Neuronal stem cell (in vitro differentiated cells): ENCODE data around the gene SCRG1.

Experiments
- DNase-seq: peaks from one replicate; pipeline ENCODE4 v3.0.0-alpha.2; 2013; ENCODE audit warnings: low spot score
- H2AFZ ChIP-seq: one replicate; pipeline ENCODE4 v1.6.1; 2013; ENCODE audit warnings: mild to moderate bottlenecking, low read length, inconsistent platforms
- H2AK5ac ChIP-seq: 2 replicates; pipeline ENCODE4 v1.6.1; 2013; ENCODE audit warnings: low read depth, mild to moderate bottlenecking, inconsistent platforms, low read length, moderate library complexity, mixed read lengths
- H2BK120ac ChIP-seq: 2 replicates; pipeline ENCODE4 v1.6.1; 2013; ENCODE audit warnings: low read depth, mild to moderate bottlenecking, inconsistent platforms, low read length, moderate library complexity, mixed read lengths
- H2BK12ac ChIP-seq: one replicate; pipeline ENCODE4 v1.6.1; 2013; ENCODE audit warnings: low read length, inconsistent platforms
- H2BK15ac ChIP-seq: 2 replicates; pipeline ENCODE4 v1.6.1; 2013; ENCODE audit warnings: mild to moderate bottlenecking, low read length, inconsistent platforms, mixed read lengths
- H2BK5ac ChIP-seq: one replicate; pipeline ENCODE4 v1.6.1; 2013; ENCODE audit warnings: inconsistent platforms, mild to moderate bottlenecking, low read length, moderate library complexity
- H3K14ac ChIP-seq: one replicate; pipeline ENCODE4 v1.6.1; 2013; ENCODE audit warnings: low read length, inconsistent platforms
- H3K18ac ChIP-seq: 2 replicates; pipeline ENCODE4 v1.6.1; 2013; ENCODE audit warnings: low read length, inconsistent platforms
- H3K23ac ChIP-seq: 2 replicates; pipeline ENCODE4 v1.6.1; 2013; ENCODE audit warnings: low read depth, mild to moderate bottlenecking, mixed read lengths, low read length, inconsistent platforms; ENCODE audit not compliant: poor library complexity
- H3K27ac ChIP-seq: replicated peaks from 3 replicates; pipeline ENCODE4 v1.5.1; 2013; ENCODE audit warnings: low read length, inconsistent platforms
- H3K27me3 ChIP-seq, 3 experiments: 2 replicates each; pipeline ENCODE4 v1.6.1; 2013; ENCODE audit warnings: low read length in 3 of 3, mild to moderate bottlenecking in 2 of 3, inconsistent platforms in 1 of 3, low read depth in 1 of 3, mixed read lengths in 1 of 3, moderate library complexity in 1 of 3; ENCODE audit not compliant: control insufficient read depth in 3 of 3, insufficient read depth in 3 of 3
- H3K36me3 ChIP-seq, 2 donors: replicated peaks in 1 of 2; 2 replicates each; pipeline ENCODE4 v1.6.1; 2013; ENCODE audit warnings: low read length in 2 of 2; ENCODE audit not compliant: control insufficient read depth in 2 of 2, insufficient read depth in 2 of 2
- H3K4ac ChIP-seq: 2 replicates; pipeline ENCODE4 v1.6.1; 2013; ENCODE audit warnings: inconsistent platforms, mild to moderate bottlenecking, low read length, moderate library complexity
- H3K4me1 ChIP-seq, 2 donors: 1 replicate in 1 of 2; 2 replicates in 1 of 2; pipeline ENCODE4 v1.6.1; 2013; ENCODE audit warnings: low read length in 2 of 2, low read depth in 1 of 2; ENCODE audit not compliant: control insufficient read depth in 2 of 2, insufficient read depth in 1 of 2
- H3K4me2 ChIP-seq: one replicate; pipeline ENCODE4 v1.6.1; 2013; ENCODE audit warnings: mild to moderate bottlenecking, low read length, inconsistent platforms; ENCODE audit not compliant: insufficient read depth, poor library complexity, severe bottlenecking
- H3K4me3 ChIP-seq, 2 donors: 2 replicates each; pipeline ENCODE4 v1.5.1; 2013; ENCODE audit warnings: low read length in 2 of 2, mild to moderate bottlenecking in 2 of 2, inconsistent platforms in 1 of 2, moderate library complexity in 1 of 2
- H3K79me1 ChIP-seq: one replicate; pipeline ENCODE4 v1.6.1; 2013; ENCODE audit warnings: low read depth, mild to moderate bottlenecking, inconsistent platforms, low read length, moderate library complexity
- H3K9ac ChIP-seq: one replicate; pipeline ENCODE4 v1.6.1; 2013; ENCODE audit warnings: mild to moderate bottlenecking, low read depth, low read length, inconsistent platforms; ENCODE audit not compliant: poor library complexity
- H3K9me3 ChIP-seq, 2 donors: replicated peaks in 1 of 2; 2 replicates each; pipeline versions ENCODE3 to v1.6.1; 2013; ENCODE audit warnings: low read length in 2 of 2, mild to moderate bottlenecking in 2 of 2, inconsistent platforms in 1 of 2, low read depth in 1 of 2, mixed read lengths in 1 of 2, moderate library complexity in 1 of 2; ENCODE audit not compliant: control insufficient read depth in 2 of 2, insufficient read depth in 1 of 2
- H4K8ac ChIP-seq: one replicate; pipeline ENCODE4 v1.6.1; 2013; ENCODE audit warnings: low read depth, mild to moderate bottlenecking, inconsistent platforms, low read length, moderate library complexity
- H4K91ac ChIP-seq: one replicate; pipeline ENCODE4 v1.6.1; 2013; ENCODE audit warnings: low read length, low read depth, mild to moderate bottlenecking, inconsistent platforms; ENCODE audit not compliant: poor library complexity
- WGBS, 2 donors: extraction: QIAGEN DNeasy Blood & Tissue Kit; methylation state at CpG; one replicate each; pipeline ENCODE4 v1.1.7; 2013; ENCODE audit warnings: missing lambda C conversion rate in 2 of 2, mixed read lengths in 1 of 2; ENCODE audit not compliant: insufficient read length in 2 of 2, insufficient replicate concordance in 1 of 2; ENCODE audit errors: extremely low coverage in 2 of 2; 5-methylcytosine and 5-hydroxymethylcytosine counted together

Gene SCRG1

GRCh38 chr4:173360587-173361221 lies 38.2 kb downstream of the SCRG1 start:
- H3K14ac ChIP-seq = no peak overlapping the region

GRCh38 chr4:173357939-173358338 lies 41.0 kb downstream of the SCRG1 start:
- no peak overlapping the region for H2AK5ac ChIP-seq
- no peak overlapping the region for H3K4ac ChIP-seq
- H3K27me3 ChIP-seq = no peaks in the 10 kb centered on the region
- no peak overlapping the region for H2BK120ac ChIP-seq
- H3K79me1 ChIP-seq = no peaks in the 10 kb centered on the region
- no peaks in the 10 kb centered on the region for H3K9me3 ChIP-seq
- DNase-seq = no peak
- H2BK5ac ChIP-seq = no peak overlapping the region
- no peak overlapping the region for H3K23ac ChIP-seq
- H3K18ac ChIP-seq = no peak overlapping the region
- no peak overlapping the region for H4K8ac ChIP-seq
- WGBS, 2 donors = no CpG with 5 or more reads among the region's 2 CpGs
- H3K14ac ChIP-seq = no peak overlapping the region
- H3K36me3 ChIP-seq = no peaks in the 10 kb centered on the region
- no peak overlapping the region for H2AFZ ChIP-seq
- no peak overlapping the region for H2BK15ac ChIP-seq
- H2BK12ac ChIP-seq = no peak overlapping the region
- no peak overlapping the region for H3K27ac ChIP-seq
- H3K4me3 ChIP-seq = no peak overlapping the region
- no peaks in the 10 kb centered on the region for H3K4me1 ChIP-seq
- no peak overlapping the region for H3K4me2 ChIP-seq
- H3K9ac ChIP-seq = no peak overlapping the region
- H4K91ac ChIP-seq = no peak overlapping the region

More at GRCh38 chr4:173360587-173361221, 38.2 kb downstream of the SCRG1 start:
- H3K79me1 ChIP-seq = no peaks in the 10 kb centered on the region
- no peak overlapping the region for H3K18ac ChIP-seq
- no peak overlapping the region for H2BK12ac ChIP-seq
- H2BK5ac ChIP-seq = no peak overlapping the region
- H3K27me3 ChIP-seq = no peaks in the 10 kb centered on the region
- H4K91ac ChIP-seq = no peak overlapping the region
- no peaks in the 10 kb centered on the region for H3K36me3 ChIP-seq
- no peak overlapping the region for H3K4ac ChIP-seq
- no peak overlapping the region for H2BK15ac ChIP-seq
- no peak overlapping the region for H3K23ac ChIP-seq
- DNase-seq = no peak
- H3K9ac ChIP-seq = no peak overlapping the region
- H3K4me2 ChIP-seq = no peak overlapping the region
- no CpG with 5 or more reads among the region's 5 CpGs for WGBS, 2 donors
- no peak overlapping the region for H3K27ac ChIP-seq
- H3K9me3 ChIP-seq = no peaks in the 10 kb centered on the region
- H3K4me3 ChIP-seq = no peak overlapping the region
- no peak overlapping the region for H2BK120ac ChIP-seq
- H2AK5ac ChIP-seq = no peak overlapping the region
- H3K4me1 ChIP-seq = no peaks in the 10 kb centered on the region
- H2AFZ ChIP-seq = no peak overlapping the region
- no peak overlapping the region for H4K8ac ChIP-seq

- no peak overlapping the region for H3K4me3 ChIP-seq
- DNase-seq = no peak
- H3K27me3 ChIP-seq = no peaks in the 10 kb centered on the region
- H3K4me2 ChIP-seq = no peak overlapping the region
- no peak overlapping the region for H2AK5ac ChIP-seq
- peaks cover 0 to 6% of the 10 kb centered on the region in 2 donors for H3K4me1 ChIP-seq
- WGBS, 2 donors = no CpG with 5 or more reads among the region's 1 CpG
- H3K9me3 ChIP-seq = peaks cover 0 to 3% of the 10 kb centered on the region in 2 donors
- no peak overlapping the region for H3K27ac ChIP-seq
- no peak overlapping the region for H2AFZ ChIP-seq
- H3K79me1 ChIP-seq = no peaks in the 10 kb centered on the region
- no peak overlapping the region for H2BK120ac ChIP-seq
- H2BK12ac ChIP-seq = no peak overlapping the region
- H3K9ac ChIP-seq = no peak overlapping the region
- H2BK5ac ChIP-seq = no peak overlapping the region
- no peak overlapping the region for H3K18ac ChIP-seq
- no peaks in the 10 kb centered on the region for H3K36me3 ChIP-seq
- H3K23ac ChIP-seq = no peak overlapping the region
- no peak overlapping the region for H4K91ac ChIP-seq
- H3K14ac ChIP-seq = no peak overlapping the region
- no peak overlapping the region for H3K4ac ChIP-seq
- H4K8ac ChIP-seq = no peak overlapping the region
- no peak overlapping the region for H2BK15ac ChIP-seq
Measured at GRCh38 chr4:173347467-173347866, 51.4 kb downstream of the SCRG1 start.

GRCh38 chr4:173346074-173346473 lies 52.8 kb downstream of the SCRG1 start:
- Histone ChIP-seq H4K91ac (no peak overlapping the region), H4K8ac (no peak overlapping the region), H3K23ac (no peak overlapping the region), H2BK5ac (no peak overlapping the region), H3K4me3 (no peak overlapping the region), H2BK12ac (no peak overlapping the region), H3K4me1 (peaks cover 3 to 6% of the 10 kb centered on the region in 2 donors), H3K79me1 (no peaks in the 10 kb centered on the region), H2BK120ac (no peak overlapping the region), H2AFZ (no peak overlapping the region), H3K14ac (no peak overlapping the region), H3K36me3 (no peaks in the 10 kb centered on the region), H3K9me3 (peaks cover 0 to 3% of the 10 kb centered on the region in 2 donors), H3K4ac (no peak overlapping the region), H3K27ac (no peak overlapping the region), H3K9ac (no peak overlapping the region), H3K27me3 (no peaks in the 10 kb centered on the region), H3K4me2 (no peak overlapping the region), H3K18ac (no peak overlapping the region), H2AK5ac (no peak overlapping the region), H2BK15ac (no peak overlapping the region)
- DNase-seq = no peak
- no CpG with 5 or more reads among the region's 2 CpGs for WGBS, 2 donors
